Hippocampal formation (tissue), 2 donors: ENCODE measurements around the gene SDC1.

ENCODE experiments used
- DNase-seq, 2 donors: peaks; one replicate each; lab custom pipeline; 2025; lab: John Stamatoyannopoulos, UW

SDC1 gene

DNA sequence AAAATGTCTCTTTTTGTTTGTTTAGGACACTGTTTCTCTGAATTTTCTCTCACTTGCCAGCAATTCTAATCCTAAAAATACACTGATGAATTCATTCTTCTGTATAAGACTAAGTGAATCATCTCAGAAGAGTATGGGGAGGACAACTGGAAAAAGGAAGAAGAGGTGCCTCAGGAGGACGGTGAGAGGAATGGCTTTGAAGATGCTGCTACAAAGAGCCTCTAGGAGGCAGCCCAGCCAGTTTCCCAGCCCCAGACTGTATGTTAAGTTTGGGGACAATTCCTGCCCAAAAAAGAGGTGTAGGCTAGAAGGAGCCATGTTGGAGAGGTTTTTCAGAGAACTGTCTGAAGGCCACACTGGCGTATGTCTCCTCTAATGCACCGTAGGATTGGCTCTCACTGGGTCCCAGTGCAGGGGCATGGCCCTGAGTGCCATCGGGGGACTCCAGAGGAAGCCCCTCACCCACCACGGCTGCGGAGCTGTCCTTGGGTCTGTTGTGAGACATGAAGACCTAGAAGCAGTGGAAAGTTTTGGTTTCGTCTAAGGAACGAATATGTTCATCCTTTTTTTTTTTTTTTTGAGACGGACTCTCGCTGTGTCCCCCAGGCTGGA, 3.1 kb upstream of the SDC1 start:
- DNase-seq: no peak

DNA sequence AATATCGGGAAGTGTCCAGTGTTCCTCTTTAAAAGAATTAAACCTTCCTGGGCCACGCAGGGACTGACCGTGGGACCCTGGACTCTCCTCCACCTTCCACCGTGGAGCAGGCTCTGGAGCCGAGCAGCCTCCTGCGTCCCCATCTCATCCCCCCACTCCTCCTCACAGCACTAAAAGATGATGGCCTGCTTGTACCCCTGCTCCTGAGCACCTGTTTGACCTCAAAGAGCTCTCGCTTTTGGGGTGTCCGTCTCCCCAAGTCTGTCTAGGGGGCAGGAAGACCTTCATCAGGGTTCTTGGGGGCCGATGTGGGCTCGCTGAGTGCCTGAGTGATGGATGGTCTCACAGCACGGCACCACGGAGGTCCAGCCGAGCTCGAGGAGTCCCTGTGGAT, 1.2 kb upstream of the SDC1 start:
- no peak for DNase-seq

- DNase-seq: peak in 1 of 2 donors; percentile 16
Measured at GRCh38 chr2:20225294-20226151, 593 bp upstream of the SDC1 start.

- DNase-seq: no peak
Measured at GRCh38 chr2:20224164-20224715, 690 bp downstream of the SDC1 start.

GRCh38 chr2:20223407-20224163, 1.3 kb downstream of the SDC1 start:
- DNase-seq: no peak

DNA sequence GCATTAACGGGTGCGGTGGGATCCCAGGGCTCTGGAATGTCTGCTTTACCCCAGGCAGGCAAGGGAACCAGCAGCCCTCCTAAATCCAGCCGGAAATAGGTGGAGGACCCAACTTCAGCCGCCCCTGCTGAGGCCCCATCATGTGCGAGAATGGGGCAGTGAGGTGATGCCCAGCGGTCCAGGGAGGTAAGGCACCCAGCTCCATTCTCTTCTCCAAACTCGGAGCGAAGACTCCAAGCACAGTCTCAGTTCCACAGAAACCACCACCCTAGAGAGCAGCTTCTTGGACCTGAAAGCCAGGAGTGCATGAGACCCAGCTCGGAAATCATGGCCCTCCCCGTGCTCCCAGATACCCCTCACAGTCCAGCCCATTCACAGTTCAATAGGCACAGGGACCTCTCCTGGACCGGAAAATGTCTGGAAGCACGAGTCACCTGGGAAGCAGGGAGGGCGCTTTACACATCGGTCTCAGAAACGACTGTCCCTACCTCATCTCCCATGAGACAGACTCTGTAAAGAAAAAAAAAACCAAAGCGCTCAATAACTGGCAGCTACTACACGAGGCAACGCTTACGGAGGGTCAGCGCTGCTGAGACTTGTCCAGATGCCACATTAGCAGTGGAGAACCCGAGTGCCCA, 2.0 kb downstream of the SDC1 start:
- no peak for DNase-seq

DNA sequence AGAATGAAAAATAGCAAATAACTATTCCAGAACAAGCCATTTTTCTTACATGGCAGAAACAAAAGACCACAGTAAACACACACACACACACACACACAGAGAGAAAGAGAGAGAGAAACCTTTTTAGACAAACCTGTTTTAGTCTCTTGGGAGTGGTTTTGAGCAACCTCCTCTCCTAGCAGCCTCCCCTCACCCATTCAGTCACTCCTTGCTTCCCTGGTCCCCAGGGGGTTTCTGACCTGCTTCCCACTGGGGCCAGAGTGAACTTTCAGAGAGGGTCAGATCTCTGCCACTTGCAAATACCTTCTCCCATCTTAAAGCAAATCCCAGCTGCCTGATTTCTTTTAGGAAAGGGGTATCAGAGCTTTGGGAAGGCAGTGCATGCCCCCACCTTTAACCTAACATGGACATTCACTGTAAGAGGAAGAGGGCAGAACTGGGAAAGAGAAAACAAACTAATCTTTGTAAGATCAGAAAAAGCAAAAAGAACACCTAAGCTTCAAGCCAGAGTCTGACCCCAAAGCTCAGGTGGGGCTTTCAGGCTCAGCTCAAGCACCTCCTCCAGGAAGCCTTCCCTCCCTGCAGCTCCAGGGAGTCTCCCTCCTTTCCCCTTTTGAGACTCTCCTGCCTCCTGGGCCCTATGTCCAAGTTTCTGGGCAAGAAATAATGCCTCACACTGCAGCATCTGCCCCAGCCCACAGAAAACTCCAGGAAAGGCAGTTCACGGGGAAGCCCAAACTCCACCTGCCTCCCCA, 2.7 kb downstream of the SDC1 start:
- DNase-seq: no peak

DNA sequence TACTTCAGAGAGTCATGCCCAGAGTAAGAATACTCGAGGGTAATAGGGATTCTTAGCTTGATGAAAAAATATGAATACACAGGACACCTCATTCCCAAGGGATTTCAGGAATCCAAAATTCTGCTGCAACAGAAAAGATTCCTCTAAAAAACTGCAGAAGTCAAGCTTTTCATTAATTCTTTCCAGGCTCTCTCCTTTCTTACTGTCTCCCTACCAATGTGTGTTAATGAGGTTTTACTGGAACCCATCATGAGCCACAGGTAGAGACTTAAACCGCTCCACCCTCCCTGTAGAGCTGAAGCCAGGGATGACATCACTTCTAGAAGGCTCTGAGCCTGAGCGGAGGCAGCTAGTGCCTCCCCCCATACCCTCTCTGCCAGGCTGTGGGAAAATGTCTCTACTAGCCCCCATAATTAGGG, 3.4 kb downstream of the SDC1 start:
- no peak for DNase-seq

DNA sequence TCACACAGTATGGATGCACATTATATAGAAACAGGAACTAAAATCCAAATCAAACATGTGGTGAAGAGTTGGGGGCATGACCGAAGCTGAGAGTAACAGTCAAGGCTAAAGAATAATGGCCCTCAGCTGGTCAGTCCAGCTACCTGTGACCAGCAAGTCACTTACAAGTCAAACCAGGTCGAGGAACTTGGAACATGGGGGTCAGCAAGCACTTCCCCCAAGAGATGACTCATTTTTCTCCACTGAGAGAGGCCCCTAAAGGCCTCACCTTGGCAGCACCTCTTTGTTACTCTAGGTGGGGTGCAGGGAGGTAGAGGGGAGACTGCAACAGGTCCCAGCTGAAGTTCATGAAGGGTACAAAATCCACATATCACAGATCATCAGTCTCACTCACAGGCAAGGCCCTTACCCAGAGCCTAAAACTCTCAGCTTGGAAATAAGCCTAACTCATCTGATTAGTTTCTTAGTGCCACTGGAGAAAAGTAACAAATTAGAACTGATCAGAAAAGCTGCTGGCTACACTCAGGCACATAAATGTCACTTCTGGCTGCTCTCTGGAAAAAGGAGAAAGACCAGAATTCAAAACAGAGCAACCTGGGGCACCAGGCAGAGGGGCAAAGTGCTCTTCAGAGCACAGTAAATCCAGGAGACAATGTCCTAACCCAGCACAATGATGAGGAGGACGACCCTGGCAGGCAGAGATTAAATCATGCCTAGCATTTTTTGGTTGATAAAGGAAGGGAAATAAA, 4.0 kb downstream of the SDC1 start:
- no peak for DNase-seq

- no peak for DNase-seq
Measured at GRCh38 chr2:20219763-20220380, 5.1 kb downstream of the SDC1 start.

- no peak for DNase-seq
Measured at GRCh38 chr2:20218331-20219320, 6.3 kb downstream of the SDC1 start.

DNA sequence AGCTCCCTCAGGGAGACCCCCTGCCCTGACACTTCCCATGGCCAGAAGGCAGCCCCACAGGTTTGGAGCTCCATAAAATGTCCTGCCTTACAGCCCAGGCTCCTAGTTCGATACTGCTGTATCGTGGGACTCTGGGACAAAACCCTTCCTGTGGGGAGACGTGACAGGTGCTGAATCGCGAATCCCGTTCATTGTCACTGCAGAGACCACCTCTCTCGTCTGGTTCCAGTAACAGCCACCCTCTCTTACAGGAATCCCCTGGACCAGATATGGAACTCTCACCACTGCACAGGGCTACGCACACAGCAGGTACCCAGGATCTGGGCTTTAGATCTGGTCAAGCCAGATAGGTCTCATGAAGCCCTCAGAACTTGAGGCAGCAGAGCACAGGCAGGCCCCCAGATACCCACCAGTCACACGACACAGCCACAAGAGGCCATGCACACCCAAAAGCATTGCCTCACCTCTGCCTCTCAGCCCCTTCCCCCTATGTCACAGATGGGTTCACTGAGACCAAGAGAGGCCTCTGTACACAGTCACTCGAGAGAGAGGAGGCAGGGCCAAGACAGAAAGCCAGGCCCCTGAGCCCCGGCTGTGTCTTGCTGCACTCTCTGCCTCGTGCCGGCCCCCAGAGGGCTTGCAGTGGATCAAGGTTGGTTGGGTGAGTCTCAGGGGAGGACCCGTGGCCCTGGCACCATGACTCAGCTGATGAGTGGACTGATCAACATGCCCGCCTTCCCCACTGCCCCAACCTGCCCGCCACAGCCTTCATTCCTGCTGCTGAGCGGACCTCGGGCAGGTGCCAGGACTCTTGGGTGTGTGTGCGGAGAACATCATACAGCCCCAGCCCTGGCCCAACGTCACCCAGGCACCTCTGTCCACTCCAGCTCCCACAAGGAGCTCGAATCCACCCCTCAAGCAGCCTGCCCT, 7.6 kb downstream of the SDC1 start:
- DNase-seq: no peak

DNA sequence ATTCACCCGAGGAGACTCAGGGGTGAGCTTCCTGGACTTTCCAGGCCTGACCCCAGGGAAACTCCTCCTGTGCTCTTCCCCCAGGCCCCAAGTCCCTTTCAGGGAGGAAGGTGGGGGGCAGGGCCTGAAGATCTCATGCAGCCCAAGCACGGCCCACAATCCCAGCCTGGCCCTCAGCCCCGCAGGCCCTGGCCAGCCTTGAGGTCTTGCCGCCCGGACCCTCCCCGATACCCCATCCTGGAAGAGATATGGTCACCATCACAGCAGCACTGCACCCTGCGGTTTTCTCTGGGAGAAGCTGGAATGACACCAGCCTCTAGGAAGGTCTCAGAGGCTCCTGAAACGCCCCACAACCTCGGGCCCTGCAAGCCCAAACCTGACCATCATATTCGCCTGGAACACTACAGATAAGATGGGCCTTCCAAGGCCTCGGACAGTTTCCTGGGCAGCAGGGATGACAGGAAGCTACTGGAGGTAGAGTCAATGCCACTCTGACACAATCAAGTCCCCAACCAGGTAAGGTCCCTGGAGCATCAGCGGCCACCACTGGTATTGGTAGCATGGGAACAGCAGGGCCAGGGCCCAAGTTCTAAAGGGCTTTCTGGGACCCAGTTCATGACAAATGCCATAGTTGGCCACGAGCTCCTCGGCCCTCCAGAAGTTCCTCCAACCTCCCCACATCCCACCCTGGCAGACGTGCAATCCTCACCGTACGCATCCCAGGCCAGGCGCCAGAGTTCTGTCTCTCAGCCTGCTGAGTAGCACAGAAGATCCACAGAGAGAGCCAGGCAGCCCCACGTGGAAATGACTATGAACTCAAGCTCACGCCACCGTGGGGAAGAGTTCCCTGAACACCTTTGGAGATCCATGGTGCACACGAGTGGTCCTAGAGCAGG, 8.6 kb downstream of the SDC1 start:
- DNase-seq: no peak

DNA sequence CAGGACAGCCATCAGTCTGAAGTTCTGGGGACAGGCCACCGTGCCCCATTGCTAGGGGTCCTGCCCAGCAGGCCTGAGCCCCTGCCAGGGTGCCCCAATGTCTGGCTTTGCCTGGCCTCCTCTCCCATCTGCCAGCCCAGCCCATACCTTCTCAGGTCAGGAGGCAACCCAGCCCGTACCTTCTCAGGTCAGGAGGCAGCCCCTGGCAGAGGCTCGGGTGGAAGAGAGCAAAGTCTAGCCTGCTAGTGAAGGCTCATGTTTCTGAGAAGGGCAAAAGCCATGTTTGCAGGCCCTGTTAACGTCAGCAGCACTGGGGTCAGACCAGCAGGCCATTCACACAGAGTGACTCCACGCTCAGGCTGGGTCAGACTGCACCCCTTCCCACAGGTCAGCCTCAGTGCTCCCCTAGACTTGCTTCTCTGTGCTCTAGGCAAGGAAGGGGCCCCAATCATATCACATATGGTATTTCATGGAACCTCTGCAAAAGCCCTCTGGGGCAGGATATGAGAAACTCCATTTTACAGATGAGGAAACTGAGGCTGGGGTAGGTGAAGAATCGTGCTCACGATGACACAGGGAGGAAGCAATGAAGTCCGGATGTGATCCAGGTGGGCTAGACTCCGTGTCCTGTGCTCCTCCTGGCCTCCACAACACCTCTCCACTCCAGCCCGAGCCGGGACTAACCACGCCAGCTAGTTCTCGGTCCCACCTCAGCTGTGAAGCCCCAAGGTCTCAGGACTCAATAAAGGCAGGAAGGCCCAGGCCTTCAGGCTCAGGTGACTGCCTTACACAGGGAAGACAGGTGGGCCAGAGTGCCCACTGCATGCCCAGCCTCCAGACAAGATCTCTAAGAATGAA, 9.5 kb downstream of the SDC1 start:
- no peak for DNase-seq

- no peak for DNase-seq
Measured at GRCh38 chr2:20214566-20215182, 10.3 kb downstream of the SDC1 start.
